Glomerular visceral epithelial cell (primary cell): Measurements from ENCODE around the gene EFL1.
A peak's percentile ranks its signal among the peaks of the same experiment; 100 is the strongest.
"Not testable (repeated sequence)": the region's sequence is repeated elsewhere in the genome, so short reads cannot be mapped to it uniquely, and the experiment has no call there.

Experiments used
- DNase-seq: peaks from one replicate; pipeline ENCODE4 v3.0.0-alpha.2; 2016; ENCODE audit errors: extremely low spot score

The EFL1 gene

DNA sequence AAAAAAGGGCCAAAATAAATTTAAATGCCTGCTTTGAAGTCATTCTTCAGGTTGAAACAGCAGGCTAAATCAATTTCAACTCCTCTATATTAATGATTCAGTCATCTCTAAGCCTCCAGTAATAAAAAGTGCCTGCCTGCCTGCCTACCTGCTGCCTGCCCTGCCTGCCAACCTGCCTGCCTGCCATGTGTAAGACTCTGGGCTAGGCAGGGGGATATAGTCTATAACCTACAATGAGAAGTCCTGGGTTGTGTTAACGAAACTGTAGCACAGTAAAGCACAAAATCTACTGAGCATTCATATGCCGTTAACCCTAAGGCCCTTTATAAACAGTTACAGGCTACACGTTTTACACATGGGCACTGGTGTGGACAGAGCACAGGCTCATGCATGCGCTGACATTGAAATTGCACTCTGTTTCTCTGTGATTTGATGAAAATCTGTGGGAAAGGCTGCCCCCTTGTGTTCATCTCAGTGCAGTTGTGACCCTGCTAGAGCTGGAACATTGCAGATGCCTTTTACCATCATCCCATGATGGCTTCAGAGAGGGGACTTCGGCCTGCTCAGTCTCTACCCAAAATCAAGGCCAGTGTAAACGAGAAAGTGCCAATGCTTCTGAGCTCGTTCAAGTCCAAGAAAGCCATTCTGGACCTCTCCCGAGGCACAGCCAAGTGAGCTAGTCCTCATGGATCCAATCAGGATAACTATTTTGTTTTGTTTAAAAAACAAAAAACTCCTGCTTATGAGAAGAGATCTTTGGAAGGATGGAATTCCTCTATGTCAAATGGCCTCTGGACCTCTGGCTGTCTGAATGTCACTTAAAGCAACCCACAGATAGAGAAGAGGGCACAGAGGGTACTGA, 64.6 kb downstream of the EFL1 start:
- DNase-seq, result peak; percentile 77

DNA sequence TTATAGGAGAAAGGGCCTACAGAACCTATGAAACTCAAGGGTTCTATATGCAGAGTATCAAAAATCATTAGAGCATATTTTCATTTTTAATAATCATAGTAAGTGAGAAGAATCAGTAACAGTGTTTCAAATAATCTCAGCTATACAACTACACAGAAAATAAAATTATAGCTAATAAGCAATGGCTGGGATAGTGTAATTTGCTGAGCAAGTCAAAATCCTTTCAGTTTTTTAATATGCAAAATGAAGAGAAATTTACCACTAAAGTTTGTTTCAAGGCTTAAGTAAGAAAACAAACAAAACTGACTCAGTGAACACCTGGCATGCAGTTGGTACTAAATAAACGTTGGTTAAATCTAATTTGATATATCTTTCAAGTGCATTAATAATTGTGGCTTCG, 66.2 kb downstream of the EFL1 start:
- no peak for DNase-seq

DNA sequence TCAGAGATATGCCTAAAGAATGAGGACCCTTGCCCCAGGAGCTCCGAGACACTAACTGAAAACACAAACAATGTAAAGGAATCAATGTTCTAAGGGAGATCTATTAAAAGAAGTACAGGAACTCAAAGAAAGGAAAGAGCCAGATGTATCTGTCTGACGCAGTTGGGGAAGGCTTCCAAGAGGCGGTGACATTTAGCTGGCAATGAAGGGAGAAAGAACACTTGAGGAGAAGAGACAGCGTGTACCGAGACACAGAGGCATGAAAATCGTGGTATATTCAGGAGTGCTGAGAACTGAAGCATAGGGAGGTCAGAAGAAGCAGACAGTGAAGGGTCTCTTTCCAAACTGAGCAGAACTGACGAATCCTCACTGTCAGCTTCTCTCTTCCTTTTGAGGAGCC, 66.7 kb downstream of the EFL1 start:
- not testable (repeated sequence) for DNase-seq

DNA sequence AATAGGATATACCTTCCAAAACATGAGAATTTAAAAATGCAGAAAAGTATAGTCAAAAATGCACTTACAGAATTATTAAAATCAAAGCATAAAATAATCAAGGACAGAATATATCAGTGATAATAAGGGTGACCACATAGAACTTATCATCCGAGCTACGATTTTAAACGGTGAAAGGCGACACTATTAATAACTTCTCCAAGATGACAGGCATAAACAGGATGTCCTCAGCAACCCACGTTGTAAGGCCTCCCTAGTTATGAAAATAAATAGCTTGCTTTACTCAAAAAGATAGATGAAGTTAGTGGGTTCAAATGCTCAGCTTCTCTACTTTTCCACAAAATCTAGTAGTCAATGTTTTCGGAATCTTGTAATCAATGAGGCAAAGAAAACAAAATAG, 68.0 kb downstream of the EFL1 start:
- not testable (repeated sequence) for DNase-seq

DNA sequence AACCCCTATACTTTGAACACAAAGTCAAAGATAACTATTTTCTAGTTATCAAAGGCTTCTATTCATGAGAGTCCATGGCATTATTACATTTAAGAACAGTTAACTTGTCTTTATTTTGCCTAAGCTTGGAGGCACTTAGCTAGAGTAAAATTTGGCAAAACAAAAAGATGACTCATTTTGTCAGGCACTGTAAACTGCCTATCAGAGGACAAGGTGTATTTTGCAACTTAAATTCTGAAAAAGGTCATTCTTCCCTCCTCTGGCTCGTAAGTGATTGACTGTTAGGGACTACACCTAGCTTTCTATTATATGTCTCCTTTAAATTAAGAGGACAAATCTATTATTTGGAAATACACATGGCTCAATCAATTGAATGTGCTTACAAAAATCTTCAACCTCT, 69.1 kb downstream of the EFL1 start:
- DNase-seq, result not testable (repeated sequence)

DNA sequence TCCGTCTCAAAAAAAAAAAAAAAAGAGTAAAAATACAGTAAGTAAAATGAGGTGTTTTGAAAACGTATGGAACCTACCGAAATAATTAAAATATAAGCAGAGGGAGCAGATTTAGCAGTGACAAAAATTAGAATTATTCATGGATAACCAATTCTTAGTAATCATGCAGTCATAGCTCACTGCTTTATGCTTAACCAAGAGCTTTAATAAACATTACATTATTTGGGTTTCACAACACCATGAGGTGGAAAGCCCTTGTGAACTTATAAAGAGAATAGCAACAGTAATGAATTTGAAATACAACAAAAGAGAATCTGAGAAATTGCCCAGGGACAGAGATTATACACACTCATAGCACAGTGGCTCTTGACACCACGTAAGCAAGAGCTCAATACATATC, 70.1 kb downstream of the EFL1 start:
- DNase-seq, result not testable (repeated sequence)

DNA sequence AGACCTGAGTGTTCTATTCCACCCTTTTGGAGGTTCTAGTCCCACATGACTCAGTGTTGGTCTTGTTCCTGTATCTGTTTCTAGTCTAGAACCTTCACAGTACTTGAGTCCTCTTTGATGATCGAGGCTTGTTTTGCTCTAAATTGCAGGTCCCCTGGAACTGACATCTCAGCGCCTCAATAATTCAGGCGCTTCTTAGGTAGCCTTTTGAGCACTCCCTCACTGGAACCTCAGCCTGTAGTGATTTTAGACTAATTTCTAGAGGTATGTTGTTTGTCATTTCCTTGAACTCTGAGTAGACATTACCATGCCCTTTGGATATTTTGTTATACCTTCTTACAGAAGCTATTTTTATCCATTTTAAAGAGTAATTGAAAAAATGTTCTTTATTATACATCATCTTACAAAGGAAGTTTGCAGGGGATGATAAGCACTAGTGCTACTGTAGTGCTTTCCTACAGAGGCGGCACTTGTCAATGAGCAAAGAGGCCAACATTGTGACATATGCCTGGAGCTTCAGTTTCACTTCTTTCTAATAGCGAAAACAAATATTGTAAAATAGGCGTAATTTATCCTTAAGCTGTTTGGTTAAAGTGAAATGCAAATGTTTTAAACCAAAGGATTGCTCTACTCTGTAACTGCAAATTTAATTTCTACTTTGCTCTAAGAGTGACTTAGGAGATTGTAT, 75.7 kb downstream of the EFL1 start:
- DNase-seq, result no peak

DNA sequence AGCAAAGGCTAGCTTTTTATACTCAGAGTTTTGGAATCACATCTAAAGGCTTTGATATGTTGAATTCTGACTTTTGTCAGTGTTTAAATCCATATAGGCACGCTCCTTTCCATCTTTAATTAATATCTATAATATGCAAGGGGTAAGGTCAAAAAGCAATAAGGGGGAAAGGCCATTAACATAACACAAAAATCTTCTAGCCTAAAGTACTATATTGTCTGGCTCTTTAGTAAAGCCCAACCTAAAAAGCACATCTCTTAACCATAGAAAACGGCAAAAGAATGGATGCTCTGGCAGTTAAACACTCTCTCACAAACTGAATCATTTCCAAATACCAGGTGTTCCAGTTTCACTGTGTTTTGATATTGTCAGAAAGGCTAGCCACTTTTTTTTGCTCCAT, 76.4 kb downstream of the EFL1 start:
- no peak for DNase-seq

DNA sequence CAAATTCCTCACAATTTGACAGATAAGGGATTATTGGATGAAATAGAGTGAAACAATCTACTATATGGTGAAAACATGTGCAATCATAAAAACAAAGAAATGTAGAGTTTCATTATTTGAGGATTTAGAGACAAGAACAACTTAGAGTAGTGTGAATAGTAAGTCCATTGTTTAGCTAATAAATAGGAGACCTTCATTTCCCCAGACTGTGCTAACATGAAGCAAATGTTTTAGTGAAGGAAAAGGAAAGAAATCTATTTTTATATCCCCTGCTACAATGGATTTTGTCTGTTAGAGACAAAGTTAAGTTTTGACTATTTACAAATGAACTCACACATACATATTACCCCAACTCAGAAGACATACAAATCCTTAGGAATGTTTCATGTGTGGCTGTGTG, 77.8 kb downstream of the EFL1 start:
- DNase-seq, result no peak

DNA sequence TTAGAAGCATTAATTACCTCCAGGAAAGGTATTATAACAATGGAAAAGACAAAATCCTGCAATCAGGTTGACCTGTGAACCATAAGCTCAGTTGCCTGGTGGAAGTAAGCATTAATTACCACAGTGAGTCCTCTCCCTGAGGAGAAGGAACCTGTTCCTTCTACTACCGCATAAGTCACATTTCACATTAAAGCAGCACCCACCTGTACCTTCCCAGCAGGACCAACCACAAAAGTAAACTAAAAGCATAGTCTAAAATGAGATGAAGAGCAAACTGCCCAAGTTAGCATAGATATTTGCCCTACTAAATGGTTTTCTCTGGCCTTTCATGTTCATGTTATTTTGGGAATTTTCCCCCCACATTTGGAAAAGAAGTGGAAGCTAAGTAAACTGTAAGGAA, 78.2 kb downstream of the EFL1 start:
- no peak for DNase-seq

DNA sequence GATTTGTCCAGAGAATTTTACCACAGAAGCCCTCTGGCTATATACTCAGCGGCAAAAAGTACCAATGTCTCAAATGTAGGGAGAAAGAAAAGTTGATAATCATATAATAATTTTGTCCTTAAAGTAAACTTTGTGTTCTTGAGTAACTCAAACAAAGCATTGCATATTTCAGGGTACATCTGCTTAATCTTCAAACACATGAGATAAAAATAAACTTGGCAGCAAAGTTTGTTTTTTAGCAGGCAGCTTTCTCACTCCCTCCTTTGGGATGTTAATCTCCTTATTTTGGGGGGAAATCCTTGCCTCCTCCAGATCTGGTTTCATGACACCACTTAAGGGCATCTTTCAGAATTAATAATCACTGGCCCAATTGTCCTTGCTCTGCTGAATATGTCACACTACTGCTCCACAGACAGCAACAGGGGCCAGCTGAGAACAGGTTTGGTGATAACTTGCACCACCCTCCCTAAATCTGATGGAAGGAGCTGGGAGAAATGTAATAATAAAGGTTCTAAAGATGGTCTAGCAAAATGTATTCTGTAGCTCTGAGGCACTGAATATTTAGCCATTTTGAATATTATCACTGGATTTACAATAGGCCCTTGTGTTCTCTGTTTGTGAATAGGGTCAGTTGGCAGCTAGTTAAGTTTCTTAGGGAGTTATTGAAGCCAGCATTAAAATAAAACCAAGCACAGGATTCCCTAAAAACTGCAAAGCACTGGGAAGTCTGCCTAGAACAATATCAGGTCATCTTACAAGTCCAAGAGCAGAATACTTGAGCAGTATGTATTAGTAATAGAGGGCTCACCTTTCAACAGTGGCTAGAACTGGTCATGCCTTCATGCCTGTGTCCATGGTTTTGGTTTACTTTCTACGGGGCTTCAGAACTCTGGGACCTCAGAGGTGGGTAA, 79.2 kb downstream of the EFL1 start:
- DNase-seq, result peak; percentile 22

DNA sequence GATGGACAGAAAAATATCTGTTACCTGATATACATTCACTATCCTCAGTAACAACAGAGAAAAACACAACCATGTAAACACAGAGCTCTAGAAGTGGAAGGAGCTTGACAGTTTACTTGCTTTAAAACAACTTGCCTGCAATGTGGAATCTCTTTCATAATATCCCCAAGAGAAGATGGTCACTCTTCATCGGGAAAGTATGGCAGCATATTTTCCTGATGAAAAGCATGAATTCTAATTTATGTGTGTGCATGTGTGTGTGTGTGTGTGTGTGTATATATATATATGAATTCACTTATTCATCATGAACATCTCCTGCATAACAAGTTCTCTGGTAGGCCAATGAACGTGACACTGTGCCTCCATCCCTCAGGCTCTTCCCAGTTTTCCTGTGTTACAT, 81.2 kb downstream of the EFL1 start:
- no peak for DNase-seq

DNA sequence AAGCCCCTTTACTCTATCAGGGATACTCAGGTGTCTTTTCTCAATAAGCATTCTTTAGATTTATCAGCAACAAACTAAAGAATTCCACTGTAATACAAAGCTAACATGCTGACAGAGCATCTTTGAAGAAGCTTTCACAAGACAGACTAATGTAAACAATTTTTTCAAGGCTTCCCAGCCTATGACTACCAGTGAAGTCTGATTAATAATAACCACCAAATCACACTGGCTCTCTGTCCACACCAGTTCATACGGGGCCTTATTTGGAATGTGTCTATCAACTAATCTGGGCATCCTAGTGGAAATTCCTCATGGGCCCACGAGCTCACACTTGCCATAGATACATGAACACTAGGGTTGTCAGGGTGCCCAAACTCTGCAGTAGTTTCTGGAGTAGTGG, 84.5 kb downstream of the EFL1 start:
- peak; percentile 40 for DNase-seq

DNA sequence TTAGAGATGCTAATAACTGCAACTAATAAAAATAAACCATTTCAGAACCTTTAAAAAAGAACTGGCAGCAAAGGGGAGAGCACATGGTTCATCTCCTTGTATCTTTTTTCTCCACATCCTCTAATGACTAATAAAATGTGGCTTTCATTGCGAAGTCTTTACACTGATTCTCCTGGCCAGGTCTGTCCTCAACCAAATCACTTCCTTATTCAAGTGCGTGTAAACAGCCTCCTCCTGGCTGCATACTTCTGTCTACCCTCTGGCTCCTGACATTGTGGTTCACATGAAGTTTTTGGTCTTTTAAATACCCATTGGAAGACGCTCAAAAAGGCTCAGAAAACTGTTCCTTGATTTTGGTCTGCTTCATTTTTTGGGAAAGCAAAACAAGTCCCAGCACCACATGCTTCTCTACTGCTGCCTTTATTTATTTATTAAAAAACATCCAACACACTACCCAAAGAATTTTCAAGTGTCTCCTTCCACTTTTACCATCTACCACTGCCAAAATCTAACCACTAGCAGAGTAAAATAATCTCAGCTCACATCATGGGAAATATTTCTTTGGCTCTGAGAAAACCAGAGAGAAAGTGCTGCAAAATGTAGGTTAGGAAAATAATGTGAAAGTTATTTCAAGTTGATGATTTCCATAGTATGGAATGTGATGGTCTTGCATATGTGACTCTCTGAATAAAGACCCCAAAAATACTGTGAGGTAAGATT, 85.1 kb downstream of the EFL1 start:
- peak; percentile 38 for DNase-seq

DNA sequence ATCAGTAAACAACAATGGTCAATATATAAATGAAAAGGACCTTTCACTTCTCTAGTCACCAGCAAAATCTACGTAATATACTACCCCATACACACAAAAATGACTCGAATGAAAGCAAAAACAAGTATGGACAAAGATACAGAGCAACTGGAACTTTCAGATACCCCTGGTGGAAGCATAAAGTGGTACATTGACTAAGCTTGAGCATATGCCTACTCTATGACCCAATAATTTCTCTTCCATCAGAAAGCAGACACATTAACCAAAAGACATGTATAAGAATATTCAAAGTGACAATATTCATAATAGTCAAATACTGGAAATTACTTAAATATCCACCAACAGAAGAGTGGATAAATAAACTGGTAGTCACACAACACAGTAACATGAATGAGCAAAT, 86.0 kb downstream of the EFL1 start:
- DNase-seq, result no peak

DNA sequence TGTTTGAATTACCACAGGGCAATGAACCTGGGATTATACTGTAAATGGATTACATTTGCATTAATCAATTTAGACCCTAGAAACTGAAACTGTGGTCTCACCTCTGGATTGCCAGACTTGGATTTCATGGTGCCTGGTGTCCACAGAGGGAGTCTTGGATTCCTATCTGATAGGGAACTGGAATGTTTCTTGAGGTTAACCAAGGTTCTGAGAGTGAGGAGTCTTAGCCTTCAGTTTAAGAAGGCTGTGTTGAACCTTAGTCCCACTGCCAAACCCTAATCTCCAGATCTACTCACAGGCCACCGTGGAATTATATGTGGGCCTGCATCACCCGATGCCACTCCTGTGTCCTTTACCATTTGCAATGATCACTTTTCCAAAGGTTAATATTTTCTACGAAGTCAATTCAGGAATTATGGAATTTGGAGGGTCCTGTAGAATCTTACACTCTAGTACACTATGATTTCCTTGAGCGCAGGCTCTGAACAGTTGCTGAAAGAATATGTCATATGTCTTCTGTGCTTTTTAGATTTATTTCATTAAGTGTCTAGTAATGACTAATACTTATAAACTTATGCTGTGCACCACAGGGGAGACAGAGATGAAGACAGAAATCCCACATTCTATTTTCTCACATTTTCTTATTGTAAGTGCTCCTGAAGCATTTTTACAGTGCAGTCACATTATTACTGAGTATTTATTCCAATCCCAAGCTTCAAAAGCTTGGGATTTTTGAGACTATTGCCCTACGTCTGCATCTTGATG, 87.9 kb downstream of the EFL1 start:
- DNase-seq, result no peak

DNA sequence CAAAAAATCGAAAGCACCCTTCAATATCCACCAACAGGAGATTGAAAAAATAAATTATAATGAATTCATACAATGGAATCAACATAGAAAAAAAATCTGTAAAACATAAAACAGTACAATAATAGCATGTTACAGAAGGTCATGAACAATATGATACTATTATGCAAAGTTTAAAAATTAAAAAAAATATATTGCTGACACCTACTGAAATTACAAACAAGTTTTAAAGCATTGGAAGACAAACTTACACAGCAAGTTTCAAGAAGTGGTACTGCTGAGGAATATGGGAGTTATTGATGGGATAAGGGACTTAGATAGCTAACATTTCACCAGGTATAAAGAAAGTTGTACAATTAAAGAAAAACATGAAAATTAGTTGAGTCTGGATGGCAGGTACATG, 89.4 kb downstream of the EFL1 start:
- DNase-seq, result no peak

DNA sequence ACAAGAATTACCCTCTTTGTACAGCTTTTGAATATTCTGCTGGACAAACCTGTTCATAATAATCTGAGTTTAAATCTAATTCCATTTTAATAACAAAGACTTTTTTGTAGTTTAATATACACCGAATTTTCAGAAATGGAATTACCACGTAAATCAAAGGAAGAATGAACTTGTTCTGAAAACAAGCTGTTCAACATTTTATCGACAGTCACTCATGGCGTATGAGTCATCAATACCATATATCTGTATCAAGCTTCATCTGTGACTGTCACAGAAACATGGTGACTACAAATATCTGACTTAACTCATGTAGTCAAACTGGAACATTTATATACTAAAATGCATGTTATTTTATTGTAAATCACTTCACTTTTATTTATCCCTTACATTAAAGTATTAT, 90.0 kb downstream of the EFL1 start:
- no peak for DNase-seq

DNA sequence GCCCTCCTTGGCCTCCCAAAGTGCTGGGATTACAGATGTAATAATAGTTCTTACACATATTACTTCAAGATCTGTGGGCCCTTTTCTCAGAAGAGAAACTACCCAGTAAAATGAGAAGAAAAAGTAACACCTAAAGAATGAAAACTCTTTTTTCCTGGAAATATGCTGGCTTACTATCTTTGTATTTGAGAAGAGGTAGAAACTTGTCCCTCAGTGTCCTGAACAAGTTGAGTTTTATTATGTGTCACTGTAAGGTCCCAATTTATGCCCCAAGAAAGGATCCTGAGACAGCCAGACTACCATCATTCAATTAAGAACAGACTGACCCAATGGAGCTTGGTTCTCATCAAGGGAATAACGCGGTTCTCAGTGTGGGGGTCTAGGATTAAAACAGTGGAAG, 93.8 kb downstream of the EFL1 start:
- DNase-seq, result no peak

DNA sequence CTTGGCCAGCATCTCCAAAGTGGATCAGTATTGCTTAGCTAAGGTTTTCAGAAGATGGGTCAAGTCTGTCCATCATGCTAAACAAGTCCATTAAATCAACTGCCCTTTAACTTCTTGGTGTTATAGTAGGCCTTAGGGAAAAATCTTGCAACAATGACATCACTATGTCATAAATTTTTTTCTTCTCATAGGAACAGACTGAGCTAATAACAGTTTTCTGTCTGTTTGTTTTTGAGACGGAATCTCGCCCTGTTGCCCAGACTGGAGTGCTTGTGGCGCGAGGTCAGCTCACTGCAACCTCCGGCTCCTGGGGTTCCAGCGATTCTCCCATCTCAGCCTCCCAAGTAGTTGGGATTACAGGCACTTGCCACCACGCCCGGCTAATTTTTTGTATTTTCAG, 94.2 kb downstream of the EFL1 start:
- DNase-seq, result no peak

DNA sequence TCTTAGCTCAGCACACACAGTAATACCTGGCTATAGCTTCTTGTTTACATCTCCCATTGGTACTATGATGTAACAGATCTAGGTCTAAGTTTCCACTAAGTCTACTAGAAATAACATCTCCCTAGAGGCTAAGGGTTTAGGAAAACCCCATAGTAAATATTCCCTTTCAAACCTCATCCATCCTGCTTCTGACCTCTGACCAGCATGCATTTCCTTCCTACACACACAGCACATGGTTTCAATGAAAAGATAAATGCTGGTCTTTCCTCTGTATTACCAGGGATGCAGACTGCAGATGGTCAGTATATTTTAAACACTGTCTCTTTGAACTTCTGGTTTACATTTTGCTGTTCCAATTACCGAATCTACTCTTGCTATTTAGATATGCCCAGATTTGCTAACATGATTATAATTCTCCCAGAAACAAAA, 96.6 kb downstream of the EFL1 start:
- no peak for DNase-seq
